H9 (cell line): ENCODE data around the gene A2ML1. TPM values are rescaled to one million over a fixed set of nuclear protein-coding genes. Genes with fewer than 3 reads are reported as not detected.

Experiments
- DNase-seq: peaks from one replicate; pipeline ENCODE4 v3.0.0-alpha.2; 2017
- H2AFZ ChIP-seq: one replicate; pipeline ENCODE4 v1.6.1; 2013; ENCODE audit warnings: mild to moderate bottlenecking, low read length, control low read depth, moderate library complexity
- H2AK5ac ChIP-seq: 2 replicates; pipeline ENCODE4 v1.6.1; 2013; ENCODE audit warnings: low read length, control low read depth, mixed read lengths; ENCODE audit not compliant: insufficient read length
- H2BK120ac ChIP-seq: one replicate; pipeline ENCODE4 v1.6.1; 2013; ENCODE audit warnings: low read depth, mild to moderate bottlenecking, low read length, control low read depth, inconsistent platforms; ENCODE audit not compliant: poor library complexity, severe bottlenecking
- H2BK12ac ChIP-seq: 2 replicates; pipeline ENCODE4 v1.6.1; 2013; ENCODE audit warnings: low read length, control low read depth, mixed read lengths, low read depth; ENCODE audit not compliant: insufficient read length
- H2BK15ac ChIP-seq: 2 replicates; pipeline ENCODE4 v1.6.1; 2013; ENCODE audit warnings: low read depth, low read length, control low read depth
- H2BK20ac ChIP-seq: one replicate; pipeline ENCODE4 v1.6.1; 2013; ENCODE audit warnings: low read depth, mild to moderate bottlenecking, low read length, control low read depth, inconsistent platforms; ENCODE audit not compliant: poor library complexity, severe bottlenecking
- H2BK5ac ChIP-seq: 2 replicates; pipeline ENCODE4 v1.6.1; 2013; ENCODE audit warnings: low read length, control low read depth, mixed read lengths; ENCODE audit not compliant: insufficient read length
- H3K14ac ChIP-seq: 2 replicates; pipeline ENCODE4 v1.6.1; 2013; ENCODE audit warnings: low read length, control low read depth; ENCODE audit not compliant: insufficient read depth
- H3K18ac ChIP-seq: 2 replicates; pipeline ENCODE4 v1.6.1; 2013; ENCODE audit warnings: low read depth, mild to moderate bottlenecking, mixed read lengths, low read length, control low read depth; ENCODE audit not compliant: insufficient read length
- H3K23ac ChIP-seq: 2 replicates; pipeline ENCODE4 v1.6.1; 2013; ENCODE audit warnings: low read length, control low read depth, mixed read lengths, low read depth; ENCODE audit not compliant: insufficient read length
- H3K23me2 ChIP-seq: 2 replicates; pipeline ENCODE4 v1.6.1; 2013; ENCODE audit warnings: low read depth, mild to moderate bottlenecking, mixed read lengths, low read length, control low read depth; ENCODE audit not compliant: insufficient read length, poor library complexity, severe bottlenecking
- H3K27ac ChIP-seq: 2 replicates; pipeline ENCODE4 v1.5.1; 2013; ENCODE audit warnings: low read length, control low read depth, mixed read lengths, low read depth; ENCODE audit not compliant: insufficient read length
- H3K27me3 ChIP-seq: 2 replicates; pipeline ENCODE4 v1.6.1; 2013; ENCODE audit warnings: low read length, control low read depth, inconsistent platforms; ENCODE audit not compliant: insufficient read depth
- H3K4ac ChIP-seq: 2 replicates; pipeline ENCODE4 v1.6.1; 2013; ENCODE audit warnings: low read depth, mild to moderate bottlenecking, control low read depth, inconsistent platforms, low read length, moderate library complexity
- H3K4me1 ChIP-seq: 2 replicates; pipeline ENCODE4 v1.6.1; 2013; ENCODE audit warnings: low read length, control low read depth, inconsistent platforms; ENCODE audit not compliant: insufficient read depth
- H3K4me2 ChIP-seq: 2 replicates; pipeline ENCODE4 v1.6.1; 2013; ENCODE audit warnings: low read length, control low read depth, mixed read lengths; ENCODE audit not compliant: insufficient read length, insufficient read depth
- H3K56ac ChIP-seq: 2 replicates; pipeline ENCODE4 v1.6.1; 2013; ENCODE audit warnings: low read depth, mild to moderate bottlenecking, mixed read lengths, low read length, control low read depth; ENCODE audit not compliant: insufficient read length
- H3K79me1 ChIP-seq: 2 replicates; pipeline ENCODE4 v1.6.1; 2013; ENCODE audit warnings: low read depth, mild to moderate bottlenecking, moderate library complexity, low read length, control low read depth, inconsistent platforms; ENCODE audit not compliant: insufficient read depth, poor library complexity, severe bottlenecking
- H3K79me2 ChIP-seq: 2 replicates; pipeline ENCODE4 v1.6.1; 2013; ENCODE audit warnings: low read length, control low read depth, inconsistent platforms; ENCODE audit not compliant: insufficient read depth
- H3K9ac ChIP-seq: 2 replicates; pipeline ENCODE4 v1.6.1; 2013; ENCODE audit warnings: low read length, control low read depth, mixed read lengths; ENCODE audit not compliant: insufficient read length; ENCODE audit errors: extremely low read depth
- H3K9me3 ChIP-seq: one replicate; pipeline ENCODE4 v1.6.1; 2013; ENCODE audit warnings: low read depth, low read length, inconsistent platforms; ENCODE audit not compliant: control insufficient read depth
- H3T11ph ChIP-seq: one replicate; pipeline ENCODE4 v1.6.1; 2013; ENCODE audit warnings: mild to moderate bottlenecking, low read length, control low read depth, inconsistent platforms
- H4K20me1 ChIP-seq: one replicate; pipeline ENCODE4 v1.6.1; 2013; ENCODE audit not compliant: control insufficient read depth, insufficient read length, insufficient read depth
- H4K5ac ChIP-seq: 2 replicates; pipeline ENCODE4 v1.6.1; 2013; ENCODE audit warnings: low read depth, mild to moderate bottlenecking, mixed read lengths, low read length, control low read depth; ENCODE audit not compliant: insufficient read length
- H4K8ac ChIP-seq: replicated peaks from 2 replicates; pipeline ENCODE4 v1.6.1; 2013; ENCODE audit warnings: low read length, control low read depth, mixed read lengths, low read depth; ENCODE audit not compliant: insufficient read length
- H4K91ac ChIP-seq: 2 replicates; pipeline ENCODE4 v1.6.1; 2013; ENCODE audit warnings: low read depth, mild to moderate bottlenecking, moderate library complexity, mixed read lengths, low read length, control low read depth; ENCODE audit not compliant: insufficient read length
- H3K27ac Mint-ChIP-seq, 3 experiments: 2 replicates in 2 of 3; 3 replicates in 1 of 3; pipeline ENCODE4 v1.8.0; 2020 to 2021; ENCODE audit warnings: mixed read lengths in 3 of 3, mild to moderate bottlenecking in 1 of 3, moderate library complexity in 1 of 3
- H3K27me3 Mint-ChIP-seq: 2 replicates; pipeline ENCODE4 v1.8.0; 2021; ENCODE audit warnings: low read depth, mild to moderate bottlenecking, moderate library complexity, mixed read lengths
- H3K36me3 Mint-ChIP-seq, 3 experiments: 2 replicates in 2 of 3; 3 replicates in 1 of 3; pipeline ENCODE4 v1.8.0; 2020 to 2021; ENCODE audit warnings: low read depth in 3 of 3, mixed read lengths in 3 of 3; ENCODE audit not compliant: insufficient read depth in 1 of 3
- H3K4me1 Mint-ChIP-seq, 2 experiments: 2 replicates each; pipeline ENCODE4 v1.8.0; 2020; ENCODE audit warnings: mixed read lengths in 2 of 2
- H3K4me3 Mint-ChIP-seq, 2 experiments: 2 replicates in 1 of 2; 3 replicates in 1 of 2; pipeline ENCODE4 v1.8.0; 2020 to 2021; ENCODE audit warnings: mild to moderate bottlenecking in 2 of 2, mixed read lengths in 2 of 2, moderate library complexity in 1 of 2
- H3K9me3 Mint-ChIP-seq, 2 experiments: 2 replicates in 1 of 2; 3 replicates in 1 of 2; pipeline ENCODE4 v1.8.0; 2020; ENCODE audit warnings: mild to moderate bottlenecking in 2 of 2, mixed read lengths in 2 of 2, moderate library complexity in 1 of 2
- CTCF ChIP-seq: fragments of 200-600 bp; sonication (generic); conservative IDR thresholded peaks from 3 replicates; pipeline ENCODE4 v1.8.0; 2021; ENCODE audit warnings: antibody characterized with exemption, mild to moderate bottlenecking
- total RNA-seq: library from RNA; stranded (reverse); gene quantifications from 2 replicates; pipeline ENCODE4 v1.2.1, GENCODE V29; 2021

Gene A2ML1
- total RNA-seq, 1 experiment from 2014 or later, result 2.8 TPM

DNA sequence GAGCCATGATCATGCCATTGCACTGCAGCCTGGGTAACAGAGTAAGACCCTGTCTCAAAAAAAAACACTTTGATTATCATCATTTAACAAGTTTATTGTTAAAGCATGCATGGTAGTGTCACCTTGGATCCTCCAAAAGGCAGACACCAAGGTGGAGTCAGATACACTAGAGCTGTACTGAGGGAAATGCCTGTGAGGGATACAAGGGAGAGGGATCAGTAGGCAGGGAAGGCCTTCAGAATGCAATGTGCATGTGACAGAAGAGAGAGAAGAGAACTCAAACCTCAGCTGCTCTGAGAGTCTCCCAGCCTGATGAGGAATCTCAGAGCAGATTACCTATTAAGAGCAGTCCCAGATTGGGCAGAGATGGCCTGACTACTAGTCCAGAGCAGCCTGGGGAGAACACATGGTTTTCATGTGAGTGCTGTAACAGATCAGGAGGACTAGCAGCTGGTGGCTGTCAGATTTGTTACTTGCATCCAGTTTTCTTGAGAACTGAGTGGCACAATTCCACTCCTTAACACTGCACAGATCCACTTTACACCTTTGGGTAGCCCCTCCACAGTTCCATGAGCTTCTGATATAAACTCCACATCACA lies 38.0 kb upstream of the A2ML1 start:
- H3K4me1 ChIP-seq, result no peaks in the 10 kb centered on the region
- H2BK20ac ChIP-seq, result no peak overlapping the region
- H4K8ac ChIP-seq, result no peak overlapping the region
- no peak overlapping the region for H2AK5ac ChIP-seq
- H3K56ac ChIP-seq, result no peak overlapping the region
- peak overlapping the region; percentile 8 for H3K27ac ChIP-seq
- peaks cover 7% of the 10 kb centered on the region; the same call in 1 of the 2 replicates for H3K79me2 ChIP-seq
- peaks cover 12 to 13% of the 10 kb centered on the region in 2 experiments for H3K4me1 Mint-ChIP-seq
- no peaks in the 10 kb centered on the region for H4K20me1 ChIP-seq
- no peak overlapping the region for H3K23ac ChIP-seq
- no peak overlapping the region for H2AFZ ChIP-seq
- H3K27me3 Mint-ChIP-seq, result no peaks in the 10 kb centered on the region
- H2BK15ac ChIP-seq, result no peak overlapping the region
- no peak overlapping the region for H4K5ac ChIP-seq
- no peaks in the 10 kb centered on the region for H3K27me3 ChIP-seq
- no peak overlapping the region for H3K4me3 Mint-ChIP-seq
- H3K27ac Mint-ChIP-seq, result peak overlapping the region in 1 of 3 experiments; percentile 69; a peak in 5 of 7 replicates
- no peaks in the 10 kb centered on the region for H3K23me2 ChIP-seq
- H3K36me3 Mint-ChIP-seq, result peaks cover 37 to 47% (median 38%) of the 10 kb centered on the region in 3 experiments
- H3K9ac ChIP-seq, result no peak overlapping the region
- H2BK12ac ChIP-seq, result no peak overlapping the region
- H4K91ac ChIP-seq, result no peak overlapping the region
- H3K4ac ChIP-seq, result no peak overlapping the region
- no peaks in the 10 kb centered on the region for H3K79me1 ChIP-seq
- no peak overlapping the region for H2BK120ac ChIP-seq
- no peak overlapping the region for H3K14ac ChIP-seq
- H3K4me2 ChIP-seq, result no peak overlapping the region
- no peak for TF ChIP-seq CTCF
- H3K9me3 ChIP-seq, result no peaks in the 10 kb centered on the region
- no peak overlapping the region for H3T11ph ChIP-seq
- no peak overlapping the region for H3K18ac ChIP-seq
- H2BK5ac ChIP-seq, result no peak overlapping the region
- peaks cover 10 to 24% of the 10 kb centered on the region in 2 experiments for H3K9me3 Mint-ChIP-seq
- DNase-seq, result peak; percentile 27
